ENCODE data around the gene RAB9A. TPM values are rescaled to one million over a fixed set of nuclear protein-coding genes. Genes with fewer than 3 reads are reported as not detected.

RAB9A gene
- total RNA-seq, 4 donors from 2014 or later: 20.3 to 43.6 (median 32.0) TPM

DNA sequence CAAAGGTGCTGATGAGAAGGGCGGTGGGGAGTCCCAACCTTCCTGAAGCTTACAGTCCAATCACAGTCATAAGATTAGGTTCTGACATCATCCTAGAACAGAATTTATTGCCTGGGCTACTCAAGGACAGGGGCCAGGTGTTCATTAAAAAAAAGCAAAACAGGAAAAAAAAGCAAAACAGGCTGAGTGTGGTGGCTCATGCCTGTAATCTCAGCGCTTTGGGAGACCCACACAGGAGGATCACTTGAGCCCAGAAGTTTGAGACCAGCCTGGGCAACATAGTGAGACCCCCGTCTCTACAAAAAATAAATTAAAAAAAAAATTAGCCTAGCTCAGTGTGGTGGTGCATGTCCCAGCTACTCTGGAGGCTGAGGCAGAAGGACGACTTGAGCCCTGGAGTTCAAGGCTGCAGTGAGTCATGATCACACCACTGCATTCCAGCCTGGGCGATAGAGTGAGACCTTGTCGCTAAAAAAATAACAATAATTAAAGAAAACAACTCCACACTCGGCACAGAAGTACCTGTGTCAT lies 3.0 kb downstream of the RAB9A start:
- H3K27me3 ChIP-seq: no peaks in the 10 kb centered on the region
- TF ChIP-seq, protein P1, sequence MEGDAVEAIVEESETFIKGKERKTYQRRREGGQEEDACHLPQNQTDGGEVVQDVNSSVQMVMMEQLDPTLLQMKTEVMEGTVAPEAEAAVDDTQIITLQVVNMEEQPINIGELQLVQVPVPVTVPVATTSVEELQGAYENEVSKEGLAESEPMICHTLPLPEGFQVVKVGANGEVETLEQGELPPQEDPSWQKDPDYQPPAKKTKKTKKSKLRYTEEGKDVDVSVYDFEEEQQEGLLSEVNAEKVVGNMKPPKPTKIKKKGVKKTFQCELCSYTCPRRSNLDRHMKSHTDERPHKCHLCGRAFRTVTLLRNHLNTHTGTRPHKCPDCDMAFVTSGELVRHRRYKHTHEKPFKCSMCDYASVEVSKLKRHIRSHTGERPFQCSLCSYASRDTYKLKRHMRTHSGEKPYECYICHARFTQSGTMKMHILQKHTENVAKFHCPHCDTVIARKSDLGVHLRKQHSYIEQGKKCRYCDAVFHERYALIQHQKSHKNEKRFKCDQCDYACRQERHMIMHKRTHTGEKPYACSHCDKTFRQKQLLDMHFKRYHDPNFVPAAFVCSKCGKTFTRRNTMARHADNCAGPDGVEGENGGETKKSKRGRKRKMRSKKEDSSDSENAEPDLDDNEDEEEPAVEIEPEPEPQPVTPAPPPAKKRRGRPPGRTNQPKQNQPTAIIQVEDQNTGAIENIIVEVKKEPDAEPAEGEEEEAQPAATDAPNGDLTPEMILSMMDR (IDR thresholded peaks at IDR 0.05): no peak
- no peak for TF ChIP-seq POLR2AphosphoS5 (IDR thresholded peaks at IDR 0.05)
- TF ChIP-seq POLR2A (IDR thresholded peaks at IDR 0.05): no peak
- no peak for TF ChIP-seq EP300 (IDR thresholded peaks at IDR 0.05)
- WGBS: 73% methylated on average over 7 of the region's 7 CpGs
- H3K9me3 ChIP-seq: no peaks in the 10 kb centered on the region
- H3K4me3 ChIP-seq: no peak overlapping the region
- H3K36me3 ChIP-seq: no peaks in the 10 kb centered on the region
- peaks cover 36% of the 10 kb centered on the region for H3K4me1 ChIP-seq
- no peak for DNase-seq (ENCODE audit: low spot score in 2 of 2)
- peak overlapping the region; percentile 69 for H3K27ac ChIP-seq

DNA sequence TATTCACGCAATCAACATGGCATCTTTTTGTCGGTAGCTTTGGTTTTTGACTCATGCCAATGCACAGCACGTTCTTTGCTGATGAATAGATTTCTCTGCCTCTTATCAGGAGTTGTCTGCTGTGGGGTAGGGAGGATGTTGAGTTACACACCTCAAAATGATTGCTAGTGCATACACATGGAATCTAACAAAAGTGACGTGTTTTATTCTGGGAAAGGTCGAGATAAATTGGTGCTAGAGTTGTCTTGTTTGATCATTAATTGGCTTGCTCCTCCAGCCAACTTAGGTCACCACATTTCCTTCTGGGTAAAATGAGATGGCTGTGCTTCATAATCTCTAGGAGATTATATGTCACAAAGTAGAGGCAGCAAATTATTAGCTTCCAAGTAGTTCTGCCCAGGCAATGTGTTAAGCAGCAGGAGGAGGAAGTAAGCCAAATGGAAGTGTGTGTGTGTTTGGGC lies 3.9 kb downstream of the RAB9A start:
- Histone ChIP-seq H3K27me3 (no peaks in the 10 kb centered on the region), H3K9me3 (no peaks in the 10 kb centered on the region), H3K4me1 (peaks cover 36% of the 10 kb centered on the region), H3K27ac (peak overlapping the region; percentile 69), H3K36me3 (no peaks in the 10 kb centered on the region), H3K4me3 (no peak overlapping the region)
- 66% methylated on average over 5 of the region's 5 CpGs for WGBS
- DNase-seq (ENCODE audit: low spot score in 2 of 2): no peak
- no peak for TF ChIP-seq POLR2A (IDR thresholded peaks at IDR 0.05)
- no peak for TF ChIP-seq EP300 (IDR thresholded peaks at IDR 0.05)
- TF ChIP-seq, protein P1 (IDR thresholded peaks at IDR 0.05): no peak
- TF ChIP-seq POLR2AphosphoS5 (IDR thresholded peaks at IDR 0.05): no peak

DNA sequence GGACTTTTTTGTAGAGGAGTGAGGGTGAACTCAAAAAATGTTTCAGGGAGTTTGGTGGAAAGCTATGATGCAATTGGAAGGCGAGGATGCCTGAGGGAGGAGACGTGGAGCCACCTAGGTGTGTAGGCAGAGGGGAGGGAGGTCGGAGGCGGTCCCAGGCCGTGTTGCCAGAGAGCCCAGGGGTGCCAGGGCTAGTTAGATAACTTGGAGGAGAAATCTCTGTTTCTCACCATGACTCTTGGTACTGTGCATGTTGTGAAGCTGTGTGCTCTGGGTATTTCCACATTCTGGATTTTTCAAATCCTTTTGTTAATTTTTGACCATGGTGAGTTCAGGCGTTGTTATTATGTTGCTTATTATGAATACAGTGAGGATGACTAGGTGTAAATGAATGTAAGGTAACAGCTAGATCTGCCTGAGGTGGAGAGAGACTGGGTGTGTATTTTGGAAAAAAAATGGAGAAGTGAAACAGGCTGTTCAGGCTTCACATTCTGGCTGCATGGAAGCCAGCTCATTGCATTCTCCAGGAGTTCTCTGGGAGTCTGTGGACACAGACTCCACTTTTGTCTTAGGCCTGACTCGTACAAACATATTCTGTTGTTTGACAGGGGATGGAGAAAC lies 4.5 kb downstream of the RAB9A start:
- Histone ChIP-seq H3K9me3 (no peaks in the 10 kb centered on the region), H3K27ac (peak overlapping the region; percentile 69), H3K4me1 (peaks cover 34% of the 10 kb centered on the region), H3K36me3 (no peaks in the 10 kb centered on the region), H3K4me3 (no peak overlapping the region), H3K27me3 (no peaks in the 10 kb centered on the region)
- DNase-seq (ENCODE audit: low spot score in 2 of 2): no peak
- TF ChIP-seq, protein P1 (IDR thresholded peaks at IDR 0.05): no peak
- 37% methylated on average over 7 of the region's 7 CpGs for WGBS

DNA sequence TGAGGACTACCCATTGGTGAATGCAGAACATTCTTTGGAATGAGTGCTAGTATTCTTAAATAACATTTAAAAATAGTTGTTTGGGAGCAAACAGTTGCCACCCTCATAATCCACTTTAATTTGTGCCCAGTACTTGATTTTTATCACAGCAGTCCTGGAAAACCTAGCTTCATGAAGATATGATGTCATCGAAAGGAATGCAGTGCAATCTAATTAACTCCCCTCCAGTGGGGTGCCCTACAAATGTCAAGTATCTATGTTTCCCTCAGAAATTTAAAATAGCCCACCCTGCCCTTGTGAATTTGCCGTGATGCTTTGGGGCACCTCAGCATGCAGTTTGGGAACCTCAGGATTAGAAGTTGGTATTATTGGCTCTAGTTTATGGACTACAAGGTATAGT lies 5.4 kb downstream of the RAB9A start:
- Histone ChIP-seq H3K27ac (peak overlapping the region; percentile 69), H3K36me3 (no peaks in the 10 kb centered on the region), H3K4me1 (peaks cover 43% of the 10 kb centered on the region), H3K9me3 (no peaks in the 10 kb centered on the region), H3K27me3 (no peaks in the 10 kb centered on the region), H3K4me3 (no peak overlapping the region)
- TF ChIP-seq, protein P1 (IDR thresholded peaks at IDR 0.05): no peak
- TF ChIP-seq POLR2A (IDR thresholded peaks at IDR 0.05) (no peak), EP300 (IDR thresholded peaks at IDR 0.05) (no peak), POLR2AphosphoS5 (IDR thresholded peaks at IDR 0.05) (no peak)
- DNase-seq (ENCODE audit: low spot score in 2 of 2): no peak
- WGBS: 65% methylated on average over 2 of the region's 2 CpGs

DNA sequence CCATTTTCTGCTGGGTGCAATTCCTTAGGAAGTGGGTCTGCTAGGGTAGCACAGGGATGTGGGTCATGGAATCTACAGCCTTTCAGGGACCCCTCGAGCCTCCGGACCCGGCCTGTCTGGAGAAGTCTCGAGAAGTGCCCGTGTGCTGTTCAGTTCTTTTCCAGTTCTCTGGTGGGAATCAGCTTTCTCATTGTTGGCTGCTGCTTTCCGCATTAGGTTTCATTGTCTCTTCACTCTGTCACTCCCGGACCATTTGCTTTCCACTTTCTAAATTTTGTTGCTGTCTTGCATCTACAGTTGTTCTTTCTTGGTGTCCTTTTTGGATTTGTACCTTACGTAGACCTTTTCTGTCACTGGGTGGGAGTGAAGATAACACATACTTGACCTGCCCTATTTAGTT lies 6.1 kb downstream of the RAB9A start:
- no peak overlapping the region for H3K27ac ChIP-seq
- no peak overlapping the region for H3K4me3 ChIP-seq
- WGBS: 62% methylated on average over 8 of the region's 8 CpGs
- peaks cover 49% of the 10 kb centered on the region for H3K4me1 ChIP-seq
- no peaks in the 10 kb centered on the region for H3K36me3 ChIP-seq
- TF ChIP-seq POLR2A (IDR thresholded peaks at IDR 0.05): no peak
- no peak for TF ChIP-seq EP300 (IDR thresholded peaks at IDR 0.05)
- TF ChIP-seq, protein P1 (IDR thresholded peaks at IDR 0.05): no peak
- no peaks in the 10 kb centered on the region for H3K9me3 ChIP-seq
- DNase-seq (ENCODE audit: low spot score in 2 of 2): no peak
- no peaks in the 10 kb centered on the region for H3K27me3 ChIP-seq
